ENCODE results near the gene SH3BGR. TPM values are rescaled to one million over a fixed set of nuclear protein-coding genes. Genes with fewer than 3 reads are reported as not detected.

SH3BGR gene
- polyA plus RNA-seq, 1 donor (not counting 4 experiments of a cell fraction or from before 2014, with no cell fraction given) = 1.4 TPM

DNA sequence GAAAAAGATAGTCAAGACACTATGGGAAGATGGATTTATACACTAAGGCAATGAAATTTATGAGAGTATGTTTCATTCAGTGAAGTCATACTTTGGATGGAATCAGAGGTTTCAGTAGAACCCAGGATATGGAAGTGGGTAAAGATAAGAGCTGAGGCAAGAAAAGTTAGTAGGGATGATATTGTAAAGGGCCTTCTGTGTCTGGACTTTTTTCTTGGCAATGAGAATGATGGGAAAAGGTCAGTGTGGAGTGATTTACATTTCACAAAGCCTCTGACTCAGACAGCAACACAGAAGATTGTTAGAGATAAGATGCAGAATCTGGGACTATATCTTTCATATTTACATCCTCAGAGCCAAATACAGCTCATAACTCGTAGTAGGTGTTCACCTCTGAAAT lies 32.1 kb downstream of the SH3BGR start:
- no peaks in the 10 kb centered on the region for H3K36me3 ChIP-seq (ENCODE audit: control insufficient read depth in 2 of 2, extremely low read depth in 1 of 2, insufficient read depth in 2 of 2, low read length in 2 of 2)
- no peaks in the 10 kb centered on the region for H3K27me3 ChIP-seq (ENCODE audit: control insufficient read depth, extremely low read depth, insufficient read depth, low read length)
- no peaks in the 10 kb centered on the region for H3K9me3 ChIP-seq (ENCODE audit: control insufficient read depth, low read depth, low read length)
- H3K79me2 ChIP-seq (ENCODE audit: control insufficient read depth, insufficient read depth, low read length) = no peaks in the 10 kb centered on the region
- no peak overlapping the region for H3K4me3 ChIP-seq (ENCODE audit: control insufficient read depth in 2 of 3, extremely low read depth in 1 of 3, insufficient read depth in 2 of 3, low read depth in 1 of 3, low read length in 3 of 3)
- H2AFZ ChIP-seq (ENCODE audit: control insufficient read depth, low read length) = no peak overlapping the region
- H3K4me1 ChIP-seq (ENCODE audit: control insufficient read depth, extremely low read depth, insufficient read depth, low read length) = no peaks in the 10 kb centered on the region
- no peak for TF ChIP-seq EZH2 (IDR thresholded peaks at IDR 0.05; ENCODE audit: low read length)
- TF ChIP-seq, protein P1, sequence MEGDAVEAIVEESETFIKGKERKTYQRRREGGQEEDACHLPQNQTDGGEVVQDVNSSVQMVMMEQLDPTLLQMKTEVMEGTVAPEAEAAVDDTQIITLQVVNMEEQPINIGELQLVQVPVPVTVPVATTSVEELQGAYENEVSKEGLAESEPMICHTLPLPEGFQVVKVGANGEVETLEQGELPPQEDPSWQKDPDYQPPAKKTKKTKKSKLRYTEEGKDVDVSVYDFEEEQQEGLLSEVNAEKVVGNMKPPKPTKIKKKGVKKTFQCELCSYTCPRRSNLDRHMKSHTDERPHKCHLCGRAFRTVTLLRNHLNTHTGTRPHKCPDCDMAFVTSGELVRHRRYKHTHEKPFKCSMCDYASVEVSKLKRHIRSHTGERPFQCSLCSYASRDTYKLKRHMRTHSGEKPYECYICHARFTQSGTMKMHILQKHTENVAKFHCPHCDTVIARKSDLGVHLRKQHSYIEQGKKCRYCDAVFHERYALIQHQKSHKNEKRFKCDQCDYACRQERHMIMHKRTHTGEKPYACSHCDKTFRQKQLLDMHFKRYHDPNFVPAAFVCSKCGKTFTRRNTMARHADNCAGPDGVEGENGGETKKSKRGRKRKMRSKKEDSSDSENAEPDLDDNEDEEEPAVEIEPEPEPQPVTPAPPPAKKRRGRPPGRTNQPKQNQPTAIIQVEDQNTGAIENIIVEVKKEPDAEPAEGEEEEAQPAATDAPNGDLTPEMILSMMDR (optimal IDR thresholded peaks at IDR 0.05 in 1 of 3, IDR thresholded peaks at IDR 0.05 in 1 of 3, conservative IDR thresholded peaks at IDR 0.05 in 1 of 3; ENCODE audit: extremely low read depth in 1 of 3, insufficient read depth in 2 of 3, low read length in 3 of 3) = no peak
- no peak overlapping the region for H3K4me2 ChIP-seq (ENCODE audit: control insufficient read depth, extremely low read depth, insufficient read depth, low read depth, low read length)
- H3K27ac ChIP-seq (ENCODE audit: control insufficient read depth, insufficient read depth, low read length) = no peak overlapping the region
- DNase-seq (ENCODE audit: low read depth, low spot score) (no peak), FAIRE-seq (no peak)
- no peaks in the 10 kb centered on the region for H3K9me1 ChIP-seq (ENCODE audit: control insufficient read depth, extremely low read depth, insufficient read depth, low read length)
- H4K20me1 ChIP-seq (ENCODE audit: control insufficient read depth, extremely low read depth, insufficient read depth, low read length) = no peaks in the 10 kb centered on the region
- dilution Hi-C loops (cut with MboI; ENCODE audit: extremely low pct_ligation_motif_present, low sequenced_read_pairs) = no loop called here
- no peak overlapping the region for H3K9ac ChIP-seq (ENCODE audit: control insufficient read depth, extremely low read depth, insufficient read depth, low read length)

GRCh38 chr21:39484711-39485276 lies 33.0 kb downstream of the SH3BGR start:
- Histone ChIP-seq H3K4me1 (ENCODE audit: control insufficient read depth, extremely low read depth, insufficient read depth, low read length) (no peaks in the 10 kb centered on the region), H2AFZ (ENCODE audit: control insufficient read depth, low read length) (no peak overlapping the region), H4K20me1 (ENCODE audit: control insufficient read depth, extremely low read depth, insufficient read depth, low read length) (no peaks in the 10 kb centered on the region), H3K36me3 (ENCODE audit: control insufficient read depth in 2 of 2, extremely low read depth in 1 of 2, insufficient read depth in 2 of 2, low read length in 2 of 2) (no peaks in the 10 kb centered on the region), H3K27ac (ENCODE audit: control insufficient read depth, insufficient read depth, low read length) (no peak overlapping the region), H3K9me1 (ENCODE audit: control insufficient read depth, extremely low read depth, insufficient read depth, low read length) (no peaks in the 10 kb centered on the region), H3K27me3 (ENCODE audit: control insufficient read depth, extremely low read depth, insufficient read depth, low read length) (no peaks in the 10 kb centered on the region), H3K9ac (ENCODE audit: control insufficient read depth, extremely low read depth, insufficient read depth, low read length) (no peak overlapping the region), H3K4me3 (ENCODE audit: control insufficient read depth in 2 of 3, extremely low read depth in 1 of 3, insufficient read depth in 2 of 3, low read depth in 1 of 3, low read length in 3 of 3) (no peak overlapping the region), H3K79me2 (ENCODE audit: control insufficient read depth, insufficient read depth, low read length) (no peaks in the 10 kb centered on the region), H3K9me3 (ENCODE audit: control insufficient read depth, low read depth, low read length) (no peaks in the 10 kb centered on the region), H3K4me2 (ENCODE audit: control insufficient read depth, extremely low read depth, insufficient read depth, low read depth, low read length) (no peak overlapping the region)
- TF ChIP-seq, protein P1 (optimal IDR thresholded peaks at IDR 0.05 in 1 of 3, IDR thresholded peaks at IDR 0.05 in 1 of 3, conservative IDR thresholded peaks at IDR 0.05 in 1 of 3; ENCODE audit: extremely low read depth in 1 of 3, insufficient read depth in 2 of 3, low read length in 3 of 3) = no peak
- no peak for TF ChIP-seq EZH2 (IDR thresholded peaks at IDR 0.05; ENCODE audit: low read length)
- dilution Hi-C loops (cut with MboI; ENCODE audit: extremely low pct_ligation_motif_present, low sequenced_read_pairs) = no loop called here
- no peak for FAIRE-seq
- no peak for DNase-seq (ENCODE audit: low read depth, low spot score)
